KMS-11 (cell line): Measurements from ENCODE around the gene UGT1A7.

ENCODE experiments used
- H2AFZ ChIP-seq: fragments of 200-600 bp; sonication (generic); 2 replicates; pipeline ENCODE4 v1.6.1; 2016; ENCODE audit warnings: antibody characterized with exemption, mixed run types, low read depth
- H3K27ac ChIP-seq: fragments of 200-600 bp; sonication (generic); 2 replicates; pipeline ENCODE4 v1.6.1; 2016; ENCODE audit warnings: mild to moderate bottlenecking, mixed run types
- H3K27me3 ChIP-seq: fragments of 200-600 bp; sonication (generic); 2 replicates; pipeline ENCODE4 v1.6.1; 2017; ENCODE audit warnings: mild to moderate bottlenecking, low read depth, mixed run types, moderate library complexity; ENCODE audit not compliant: insufficient read depth
- H3K36me3 ChIP-seq: fragments of 200-600 bp; sonication (generic); 2 replicates; pipeline ENCODE4 v1.6.1; 2017; ENCODE audit warnings: mild to moderate bottlenecking, mixed run types; ENCODE audit not compliant: insufficient read depth
- H3K4me1 ChIP-seq: fragments of 200-600 bp; sonication (generic); 2 replicates; pipeline ENCODE4 v1.6.1; 2016; ENCODE audit warnings: mild to moderate bottlenecking, low read depth, mixed run types; ENCODE audit not compliant: poor library complexity, severe bottlenecking
- H3K4me2 ChIP-seq: fragments of 200-600 bp; sonication (generic); 2 replicates; pipeline ENCODE4 v1.7.0; 2016; ENCODE audit warnings: mild to moderate bottlenecking, mixed run types
- H3K4me3 ChIP-seq: fragments of 200-600 bp; sonication (generic); IDR thresholded peaks from 2 replicates; pipeline ENCODE4 v1.6.1; 2017; ENCODE audit warnings: low read depth, low read length, mixed read lengths; ENCODE audit not compliant: insufficient read depth
- H3K79me2 ChIP-seq: fragments of 200-600 bp; sonication (generic); 2 replicates; pipeline ENCODE4 v1.6.1; 2016; ENCODE audit warnings: low read depth, mixed run types; ENCODE audit not compliant: insufficient read depth
- H3K9ac ChIP-seq: fragments of 200-600 bp; sonication (generic); 2 replicates; pipeline ENCODE4 v1.6.1; 2016; ENCODE audit warnings: mild to moderate bottlenecking, mixed run types
- H4K20me1 ChIP-seq: fragments of 200-600 bp; sonication (generic); 2 replicates; pipeline ENCODE4 v1.6.1; 2016; ENCODE audit warnings: mild to moderate bottlenecking, mixed run types; ENCODE audit not compliant: insufficient read depth
- CTCF ChIP-seq: fragments of 200-600 bp; sonication (generic); conservative IDR thresholded peaks from 2 replicates; pipeline ENCODE4 v1.6.1; 2017; ENCODE audit warnings: low read depth, mild to moderate bottlenecking, antibody characterized with exemption, low read length, moderate library complexity, mixed read lengths

Gene UGT1A7

GRCh38 chr2:233810385-233810784 lies 128.7 kb downstream of the UGT1A7 start:
- Histone ChIP-seq H3K36me3 (no peaks in the 10 kb centered on the region), H3K4me1 (no peaks in the 10 kb centered on the region), H3K27ac (no peak overlapping the region), H3K4me3 (no peak overlapping the region), H3K9ac (no peak overlapping the region), H4K20me1 (no peaks in the 10 kb centered on the region), H2AFZ (no peak overlapping the region), H3K27me3 (no peaks in the 10 kb centered on the region), H3K79me2 (no peaks in the 10 kb centered on the region), H3K4me2 (no peak overlapping the region)
- no peak for TF ChIP-seq CTCF

GRCh38 chr2:233811087-233811486 lies 129.4 kb downstream of the UGT1A7 start:
- Histone ChIP-seq H3K4me2 (no peak overlapping the region), H2AFZ (no peak overlapping the region), H3K4me1 (no peaks in the 10 kb centered on the region), H4K20me1 (no peaks in the 10 kb centered on the region), H3K27ac (no peak overlapping the region), H3K4me3 (no peak overlapping the region), H3K9ac (no peak overlapping the region), H3K79me2 (no peaks in the 10 kb centered on the region), H3K27me3 (no peaks in the 10 kb centered on the region), H3K36me3 (no peaks in the 10 kb centered on the region)
- TF ChIP-seq CTCF: no peak

GRCh38 chr2:233811732-233812131 lies 130.0 kb downstream of the UGT1A7 start:
- Histone ChIP-seq H3K27me3 (no peaks in the 10 kb centered on the region), H3K4me2 (no peak overlapping the region), H4K20me1 (no peaks in the 10 kb centered on the region), H3K9ac (no peak overlapping the region), H3K36me3 (no peaks in the 10 kb centered on the region), H3K4me1 (no peaks in the 10 kb centered on the region), H3K4me3 (no peak overlapping the region), H2AFZ (no peak overlapping the region), H3K79me2 (no peaks in the 10 kb centered on the region), H3K27ac (no peak overlapping the region)
- TF ChIP-seq CTCF: no peak

- H3K36me3 ChIP-seq: no peaks in the 10 kb centered on the region
- no peak overlapping the region for H2AFZ ChIP-seq
- no peak overlapping the region for H3K27ac ChIP-seq
- H3K4me2 ChIP-seq: no peak overlapping the region
- H3K4me1 ChIP-seq: no peaks in the 10 kb centered on the region
- H3K4me3 ChIP-seq: no peak overlapping the region
- TF ChIP-seq CTCF: no peak
- H3K27me3 ChIP-seq: no peaks in the 10 kb centered on the region
- H4K20me1 ChIP-seq: no peaks in the 10 kb centered on the region
- no peak overlapping the region for H3K9ac ChIP-seq
- H3K79me2 ChIP-seq: no peaks in the 10 kb centered on the region
These were observed 131.7 kb downstream of the UGT1A7 start for GRCh38 chr2:233813236-233814055.
